Esophagus muscularis mucosa (tissue), 4 donors: ENCODE results near the gene HELZ. TPM values are rescaled to one million over a fixed set of nuclear protein-coding genes. Genes with fewer than 3 reads are reported as not detected.
A peak's percentile ranks its signal among the peaks of the same experiment; 100 is the strongest.

Experiments
- DNase-seq: peaks from one replicate; pipeline ENCODE4 v3.0.0-alpha.2; 2017; ENCODE audit errors: extremely low spot score
- H3K27ac ChIP-seq, 4 donors: fragments of 200-600 bp; sonication (generic); replicated peaks in 1 of 4; 1 replicate in 3 of 4; 2 replicates in 1 of 4; pipeline ENCODE4 v1.5.1; 2016 to 2019; ENCODE audit warnings: mild to moderate bottlenecking in 1 of 4
- H3K27me3 ChIP-seq, 4 donors: fragments of 200-600 bp; sonication (generic); one replicate each; pipeline versions ENCODE4 v1.5.1 to v1.6.0; 2016 to 2019
- H3K36me3 ChIP-seq, 4 donors: fragments of 200-600 bp; sonication (generic); one replicate each; pipeline ENCODE4 v1.5.1; 2016 to 2019
- H3K4me1 ChIP-seq, 4 donors: fragments of 200-600 bp; sonication (generic); one replicate each; pipeline ENCODE4 v1.5.1; 2016 to 2019
- H3K4me3 ChIP-seq, 4 donors: fragments of 200-600 bp; sonication (generic); 1 replicate in 2 of 4; 2 replicates in 2 of 4; pipeline ENCODE4 v1.5.1; 2016 to 2019; ENCODE audit warnings: mild to moderate bottlenecking in 4 of 4, moderate library complexity in 1 of 4
- H3K9me3 ChIP-seq, 4 donors: fragments of 200-600 bp; sonication (generic); 1 replicate in 3 of 4; 2 replicates in 1 of 4; pipeline ENCODE4 v1.5.1; 2016 to 2019
- EP300 ChIP-seq: sonication (generic); formaldehyde crosslinking; IDR thresholded peaks from one replicate; pipeline ENCODE4 v1.6.1; 2017; ENCODE audit warnings: antibody characterized with exemption
- POLR2A ChIP-seq: fragments of 450-650 bp; IDR thresholded peaks from one replicate; pipeline ENCODE4 v1.6.1; 2017; ENCODE audit warnings: antibody characterized with exemption, moderate library complexity, mild to moderate bottlenecking, low read depth
- POLR2AphosphoS5 ChIP-seq, 2 donors: sonication (generic); formaldehyde crosslinking; IDR thresholded peaks; one replicate each; pipeline ENCODE4 v1.6.1; 2017; ENCODE audit warnings: antibody characterized with exemption in 2 of 2
- WGBS: methylation state at CpG from one replicate; pipeline ENCODE4 v1.1.5; 2018; 5-methylcytosine and 5-hydroxymethylcytosine counted together
- intact Hi-C: fragments of 100-400 bp; cut with DNase I; formaldehyde crosslinking; loops from one replicate; pipeline ENCODE4 v1.15.1; 2023
- total RNA-seq, 4 donors: library from RNA; depleted of rRNA; stranded (reverse); fragments of >200 nt; gene quantifications; one replicate each; pipeline versions ENCODE4 v1.1.0 to v1.2.1, GENCODE V29; 2016
- TF ChIP-seq, protein P1 (sequence below), 3 experiments: fragments of 200-600 bp in 2 of 3; fragments of 450-650 bp in 1 of 3; sonication (generic) in 2 of 3; IDR thresholded peaks; one replicate each; pipeline ENCODE4 v1.5.1; 2017 to 2019; ENCODE audit warnings: antibody characterized with exemption in 3 of 3, mild to moderate bottlenecking in 2 of 3, moderate library complexity in 1 of 3

The HELZ gene
- total RNA-seq, 4 donors from 2014 or later: 35.0 to 62.3 (median 45.8) TPM

- peak; percentile 87 for DNase-seq
- Histone ChIP-seq H3K27me3 (no peaks in the 10 kb centered on the region), H3K27ac (no peak overlapping the region), H3K4me1 (no peaks in the 10 kb centered on the region), H3K9me3 (no peaks in the 10 kb centered on the region), H3K4me3 (no peak overlapping the region), H3K36me3 (no peaks in the 10 kb centered on the region)
- intact Hi-C loops: no loop called here
- TF ChIP-seq EP300 (no peak), POLR2AphosphoS5 (IDR thresholded peaks at IDR 0.05) (no peak), POLR2A (no peak)
- TF ChIP-seq, protein P1, sequence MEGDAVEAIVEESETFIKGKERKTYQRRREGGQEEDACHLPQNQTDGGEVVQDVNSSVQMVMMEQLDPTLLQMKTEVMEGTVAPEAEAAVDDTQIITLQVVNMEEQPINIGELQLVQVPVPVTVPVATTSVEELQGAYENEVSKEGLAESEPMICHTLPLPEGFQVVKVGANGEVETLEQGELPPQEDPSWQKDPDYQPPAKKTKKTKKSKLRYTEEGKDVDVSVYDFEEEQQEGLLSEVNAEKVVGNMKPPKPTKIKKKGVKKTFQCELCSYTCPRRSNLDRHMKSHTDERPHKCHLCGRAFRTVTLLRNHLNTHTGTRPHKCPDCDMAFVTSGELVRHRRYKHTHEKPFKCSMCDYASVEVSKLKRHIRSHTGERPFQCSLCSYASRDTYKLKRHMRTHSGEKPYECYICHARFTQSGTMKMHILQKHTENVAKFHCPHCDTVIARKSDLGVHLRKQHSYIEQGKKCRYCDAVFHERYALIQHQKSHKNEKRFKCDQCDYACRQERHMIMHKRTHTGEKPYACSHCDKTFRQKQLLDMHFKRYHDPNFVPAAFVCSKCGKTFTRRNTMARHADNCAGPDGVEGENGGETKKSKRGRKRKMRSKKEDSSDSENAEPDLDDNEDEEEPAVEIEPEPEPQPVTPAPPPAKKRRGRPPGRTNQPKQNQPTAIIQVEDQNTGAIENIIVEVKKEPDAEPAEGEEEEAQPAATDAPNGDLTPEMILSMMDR (IDR thresholded peaks at IDR 0.05): no peak
- WGBS: 88% methylated on average over 22 of the region's 29 CpGs
These were observed 188.9 kb downstream of the HELZ start for GRCh38 chr17:67055811-67056745.

DNA sequence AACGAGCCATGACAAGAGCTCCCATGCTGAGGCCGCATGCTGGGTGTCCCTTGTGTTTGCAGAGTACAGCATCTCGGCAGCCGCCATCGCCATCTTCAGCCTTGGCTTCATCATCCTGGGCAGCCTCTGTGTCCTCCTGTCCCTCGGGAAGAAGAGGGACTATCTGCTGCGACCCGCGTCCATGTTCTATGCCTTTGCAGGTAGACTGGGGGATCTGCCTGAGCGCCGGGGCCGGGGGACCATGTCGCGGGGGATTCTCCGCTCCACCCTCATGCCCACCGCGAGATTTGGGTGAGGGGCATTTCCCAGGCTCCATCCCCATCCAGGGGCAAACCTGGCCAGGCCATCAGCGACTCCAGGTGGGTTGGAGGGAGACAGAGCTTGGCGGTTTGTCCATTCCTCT, 190.0 kb downstream of the HELZ start:
- intact Hi-C loops: no loop called here
- TF ChIP-seq EP300: no peak
- H3K9me3 ChIP-seq: peaks cover 0 to 4% (median 1%) of the 10 kb centered on the region in 4 donors
- H3K27ac ChIP-seq: no peak overlapping the region
- WGBS: 98% methylated on average over 13 of the region's 19 CpGs
- H3K27me3 ChIP-seq: no peaks in the 10 kb centered on the region
- no peaks in the 10 kb centered on the region for H3K36me3 ChIP-seq
- no peak overlapping the region for H3K4me3 ChIP-seq
- peak; percentile 88 for DNase-seq
- no peaks in the 10 kb centered on the region for H3K4me1 ChIP-seq

- H3K4me1 ChIP-seq: no peaks in the 10 kb centered on the region
- peaks cover 0 to 8% (median 4%) of the 10 kb centered on the region in 4 donors for H3K9me3 ChIP-seq
- no peak for DNase-seq
- no peak overlapping the region for H3K27ac ChIP-seq
- no peaks in the 10 kb centered on the region for H3K27me3 ChIP-seq
- intact Hi-C loops: no loop called here
- H3K4me3 ChIP-seq: no peak overlapping the region
- TF ChIP-seq POLR2A (no peak), POLR2AphosphoS5 (IDR thresholded peaks at IDR 0.05) (no peak)
- H3K36me3 ChIP-seq: no peaks in the 10 kb centered on the region
- 73% methylated on average over 5 of the region's 5 CpGs for WGBS
These were observed 190.4 kb downstream of the HELZ start for GRCh38 chr17:67054608-67055007.

GRCh38 chr17:67054011-67054591, 190.9 kb downstream of the HELZ start:
- no peak for TF ChIP-seq EP300
- TF ChIP-seq, protein P1 (IDR thresholded peaks at IDR 0.05): no peak
- no peak for TF ChIP-seq POLR2A
- TF ChIP-seq POLR2AphosphoS5 (IDR thresholded peaks at IDR 0.05): no peak
- Histone ChIP-seq H3K27ac (no peak overlapping the region), H3K4me1 (no peaks in the 10 kb centered on the region), H3K9me3 (peaks cover 0 to 13% (median 6%) of the 10 kb centered on the region in 4 donors), H3K27me3 (no peaks in the 10 kb centered on the region), H3K36me3 (no peaks in the 10 kb centered on the region), H3K4me3 (no peak overlapping the region)
- 78% methylated on average over 8 of the region's 19 CpGs for WGBS
- intact Hi-C loops: no loop called here
- peak; percentile 79 for DNase-seq

DNA sequence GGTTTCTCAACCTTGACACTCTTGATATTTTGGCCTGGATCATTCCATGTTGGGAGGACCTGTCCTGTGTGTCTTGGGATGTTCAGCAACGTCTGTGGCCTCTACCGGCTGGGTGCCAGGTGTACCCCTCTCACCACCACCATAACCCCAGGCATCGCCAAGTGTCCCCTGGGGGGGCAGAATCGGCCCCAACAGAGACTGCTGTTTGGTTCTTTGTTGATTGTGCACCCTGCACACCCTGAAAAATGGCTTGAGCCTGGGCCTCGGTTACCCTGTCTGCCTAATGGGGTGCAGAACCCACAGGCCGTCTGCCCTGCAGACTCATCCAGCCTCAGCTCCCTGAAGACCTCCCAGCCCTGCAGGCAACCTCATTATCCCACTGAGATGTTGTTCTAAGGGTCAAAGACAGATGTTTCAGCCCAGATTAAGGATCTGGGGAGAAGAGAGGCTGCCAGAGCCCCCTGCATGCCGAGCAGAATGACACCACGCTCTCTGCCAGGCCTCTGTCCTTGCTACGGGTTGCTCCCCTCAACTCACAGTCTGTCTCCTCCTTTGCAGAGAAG, 191.5 kb downstream of the HELZ start:
- TF ChIP-seq EP300 (no peak), POLR2AphosphoS5 (IDR thresholded peaks at IDR 0.05) (no peak), POLR2A (no peak)
- TF ChIP-seq, protein P1 (IDR thresholded peaks at IDR 0.05): no peak
- Histone ChIP-seq H3K9me3 (peaks cover 0 to 19% (median 12%) of the 10 kb centered on the region in 4 donors), H3K27me3 (no peaks in the 10 kb centered on the region), H3K27ac (no peak overlapping the region), H3K36me3 (no peaks in the 10 kb centered on the region), H3K4me3 (no peak overlapping the region), H3K4me1 (no peaks in the 10 kb centered on the region)
- no peak for DNase-seq
- intact Hi-C loops: no loop called here
- 60% methylated on average over 1 of the region's 9 CpGs for WGBS
